ENCODE results near the gene OTUD7B.
A peak's percentile ranks its signal among the peaks of the same experiment; 100 is the strongest.

The OTUD7B gene

GRCh38 chr1:149916193-149916897 lies 94.2 kb downstream of the OTUD7B start:
- TF ChIP-seq, protein P1, sequence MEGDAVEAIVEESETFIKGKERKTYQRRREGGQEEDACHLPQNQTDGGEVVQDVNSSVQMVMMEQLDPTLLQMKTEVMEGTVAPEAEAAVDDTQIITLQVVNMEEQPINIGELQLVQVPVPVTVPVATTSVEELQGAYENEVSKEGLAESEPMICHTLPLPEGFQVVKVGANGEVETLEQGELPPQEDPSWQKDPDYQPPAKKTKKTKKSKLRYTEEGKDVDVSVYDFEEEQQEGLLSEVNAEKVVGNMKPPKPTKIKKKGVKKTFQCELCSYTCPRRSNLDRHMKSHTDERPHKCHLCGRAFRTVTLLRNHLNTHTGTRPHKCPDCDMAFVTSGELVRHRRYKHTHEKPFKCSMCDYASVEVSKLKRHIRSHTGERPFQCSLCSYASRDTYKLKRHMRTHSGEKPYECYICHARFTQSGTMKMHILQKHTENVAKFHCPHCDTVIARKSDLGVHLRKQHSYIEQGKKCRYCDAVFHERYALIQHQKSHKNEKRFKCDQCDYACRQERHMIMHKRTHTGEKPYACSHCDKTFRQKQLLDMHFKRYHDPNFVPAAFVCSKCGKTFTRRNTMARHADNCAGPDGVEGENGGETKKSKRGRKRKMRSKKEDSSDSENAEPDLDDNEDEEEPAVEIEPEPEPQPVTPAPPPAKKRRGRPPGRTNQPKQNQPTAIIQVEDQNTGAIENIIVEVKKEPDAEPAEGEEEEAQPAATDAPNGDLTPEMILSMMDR (IDR thresholded peaks at IDR 0.05; ENCODE audit: insufficient read depth, low read depth, low read length, missing control alignments) = no peak
- no peak overlapping the region; the same call in 1 of the 2 replicates for H3K4me3 ChIP-seq (ENCODE audit: low read depth, low read length)
- DNase-seq (ENCODE audit: low read depth) = no peak

DNA sequence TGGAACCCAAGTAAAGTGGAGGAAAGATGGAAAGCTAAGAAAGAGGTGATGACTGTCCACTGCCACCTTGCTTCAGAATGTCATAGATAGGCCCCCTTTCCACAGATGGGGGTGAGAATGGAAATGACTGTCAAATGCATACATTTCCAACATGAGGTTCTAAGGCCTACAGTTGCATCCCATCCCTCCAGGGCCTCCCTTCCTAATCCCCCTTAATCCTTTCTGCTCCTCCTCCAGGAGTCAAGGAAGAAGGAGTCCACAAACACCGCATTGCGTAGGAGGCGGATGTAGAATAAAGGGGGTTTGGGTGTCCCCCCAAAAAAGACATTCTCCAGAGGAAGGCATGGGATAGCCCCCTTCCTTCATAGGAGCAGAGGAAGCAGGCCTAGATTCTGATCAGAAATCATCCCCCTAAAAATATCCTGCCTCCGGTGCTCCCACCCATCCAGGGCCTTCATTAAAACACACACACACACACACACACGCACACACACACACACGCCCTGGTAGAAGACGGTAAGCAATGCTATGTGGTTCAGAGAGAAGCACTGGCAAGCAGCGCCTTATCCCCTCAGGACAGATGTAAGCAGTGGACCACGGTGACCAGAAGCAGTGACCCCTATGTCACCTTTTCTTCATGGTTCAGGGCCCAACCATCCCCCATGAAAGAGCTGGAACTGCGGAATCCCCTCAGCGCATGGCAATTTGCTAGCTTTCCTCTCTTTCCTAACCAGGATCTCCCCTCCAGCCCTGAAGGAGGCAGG lies 94.9 kb downstream of the OTUD7B start:
- H3K4me3 ChIP-seq (ENCODE audit: low read depth, low read length) = no peak overlapping the region
- TF ChIP-seq, protein P1 (IDR thresholded peaks at IDR 0.05; ENCODE audit: insufficient read depth, low read depth, low read length, missing control alignments) = no peak
- peak; percentile 29 for DNase-seq (ENCODE audit: low read depth)

- DNase-seq (ENCODE audit: low read depth) = no peak
- TF ChIP-seq, protein P1 (IDR thresholded peaks at IDR 0.05; ENCODE audit: insufficient read depth, low read depth, low read length, missing control alignments) = no peak
- no peak overlapping the region for H3K4me3 ChIP-seq (ENCODE audit: low read depth, low read length)
Measured at GRCh38 chr1:149914545-149914944, 96.0 kb downstream of the OTUD7B start.

GRCh38 chr1:149906570-149907075 lies 103.9 kb downstream of the OTUD7B start:
- no peak for DNase-seq (ENCODE audit: low read depth)
- no peak overlapping the region for H3K4me3 ChIP-seq (ENCODE audit: low read depth, low read length)
- TF ChIP-seq, protein P1 (IDR thresholded peaks at IDR 0.05; ENCODE audit: insufficient read depth, low read depth, low read length, missing control alignments) = no peak

DNA sequence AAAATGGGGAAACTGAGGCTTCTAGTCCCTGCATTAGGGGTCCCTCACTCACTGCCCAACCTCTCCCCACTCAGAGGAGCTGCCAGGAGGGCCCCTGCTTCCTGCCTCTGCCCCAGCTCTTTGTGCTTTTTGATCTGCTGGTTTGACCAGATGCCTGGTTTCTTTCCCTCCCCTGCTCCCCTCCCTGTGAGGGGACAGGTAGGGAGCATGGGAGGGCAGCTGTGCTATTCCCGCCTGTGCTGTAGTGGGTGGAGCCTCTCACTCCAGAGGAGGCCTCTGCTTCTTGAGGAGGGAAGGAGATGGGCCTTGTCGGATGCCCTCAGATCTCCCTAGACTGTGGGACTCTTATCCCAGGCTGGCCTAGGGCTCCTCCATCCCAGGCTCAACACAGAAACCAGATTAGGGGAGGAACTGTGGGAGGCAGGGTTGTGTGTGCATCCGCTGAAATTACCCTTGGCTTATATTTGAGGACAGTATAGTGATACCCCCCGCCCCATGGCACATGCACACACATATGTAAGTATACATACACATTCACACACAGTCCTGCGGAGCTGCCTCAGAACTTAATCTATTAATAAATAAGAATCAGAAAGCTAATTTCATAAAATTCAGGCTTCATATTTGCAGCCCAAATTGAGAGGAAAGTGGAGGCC lies 106.6 kb downstream of the OTUD7B start:
- DNase-seq (ENCODE audit: low read depth) = no peak

More for the DNA sequence above, 106.6 kb downstream of the OTUD7B start:
- TF ChIP-seq, protein P1 (IDR thresholded peaks at IDR 0.05; ENCODE audit: insufficient read depth, low read depth, low read length, missing control alignments) = no peak
- H3K4me3 ChIP-seq (ENCODE audit: low read depth, low read length) = no peak overlapping the region

All from GM12865 (cell line).